Retinal pigment epithelial cell (primary cell): ENCODE results near the gene TUBB8.

ENCODE experiments used
- DNase-seq: peaks from one replicate; pipeline ENCODE4 v3.0.0-alpha.2; 2010; ENCODE audit warnings: low read depth
- H3K4me3 ChIP-seq: 2 replicates; pipeline ENCODE4 v1.5.1; 2011; ENCODE audit warnings: mild to moderate bottlenecking, low read length, control low read depth, moderate library complexity
- CTCF ChIP-seq: conservative IDR thresholded peaks from 2 replicates; pipeline ENCODE4 v1.5.1; 2011; ENCODE audit warnings: low read depth, low read length, control low read depth, inconsistent platforms

TUBB8 gene

GRCh38 chr10:48996-49395, at the start of gene TUBB8:
TSS of gene TUBB8 (minus strand) at chr10:49296. CDS start at chr10:49238, 58 bp downstream.
- no peak within 1 kb of the TSS for H3K4me3 ChIP-seq
- no peak for DNase-seq
- TF ChIP-seq CTCF: no peak

DNA sequence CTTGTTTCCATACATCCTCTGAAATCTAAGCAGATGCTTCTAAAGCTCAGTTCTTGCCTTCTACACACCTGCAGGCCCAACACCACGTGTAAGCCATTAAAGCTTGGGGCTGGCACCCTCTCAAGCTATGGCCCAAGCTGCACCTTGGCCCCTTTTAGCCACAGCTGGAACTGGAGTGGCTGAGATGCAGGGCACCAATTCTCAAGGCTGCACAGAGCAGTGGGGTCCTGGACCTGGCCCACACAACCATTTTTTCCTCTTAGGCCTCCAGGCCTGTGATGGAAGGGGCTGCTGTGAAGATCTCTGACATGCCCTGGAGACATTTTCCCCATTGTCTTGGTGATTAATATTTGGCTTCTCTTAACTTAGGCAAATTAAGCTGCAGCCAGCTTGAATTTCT, 47.4 kb upstream of the TUBB8 start:
- no peak for DNase-seq
- H3K4me3 ChIP-seq: no peak overlapping the region
- no peak for TF ChIP-seq CTCF

DNA sequence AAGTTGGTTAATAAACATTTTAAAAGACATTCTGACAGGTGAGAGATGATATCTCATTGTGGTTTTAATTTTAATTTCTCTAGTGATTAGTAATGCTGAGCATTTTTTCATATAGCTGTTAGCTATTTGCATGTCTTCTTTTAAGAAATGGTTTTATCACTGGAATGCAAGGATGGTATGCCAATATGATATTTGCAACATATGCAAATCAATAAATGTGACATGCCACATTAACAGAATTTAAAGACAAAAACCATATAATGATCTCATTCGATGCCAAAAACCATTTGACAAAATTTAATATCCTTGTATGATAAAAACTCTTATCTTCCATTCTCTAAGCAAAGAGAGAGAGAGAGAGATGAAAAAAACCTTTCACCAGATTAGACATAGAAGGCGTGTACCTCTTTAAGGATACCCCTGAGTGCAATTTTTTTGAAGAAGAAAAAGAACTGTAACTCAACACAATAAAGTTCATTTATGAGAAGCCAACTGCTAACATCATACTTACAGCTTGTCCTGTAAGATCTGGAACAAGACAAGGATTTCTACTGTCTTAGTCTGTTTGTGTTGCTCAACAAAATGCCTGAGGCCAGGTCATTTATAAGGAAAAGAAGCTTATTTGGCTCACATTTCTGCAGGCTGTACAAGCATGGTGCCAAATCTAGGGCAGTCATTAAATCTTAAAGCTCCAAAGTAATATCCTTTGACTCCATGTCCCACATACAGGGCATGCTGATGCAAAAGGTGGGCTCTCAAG, 46.4 kb upstream of the TUBB8 start:
- TF ChIP-seq CTCF: no peak
- no peak for DNase-seq
- no peak overlapping the region for H3K4me3 ChIP-seq

DNA sequence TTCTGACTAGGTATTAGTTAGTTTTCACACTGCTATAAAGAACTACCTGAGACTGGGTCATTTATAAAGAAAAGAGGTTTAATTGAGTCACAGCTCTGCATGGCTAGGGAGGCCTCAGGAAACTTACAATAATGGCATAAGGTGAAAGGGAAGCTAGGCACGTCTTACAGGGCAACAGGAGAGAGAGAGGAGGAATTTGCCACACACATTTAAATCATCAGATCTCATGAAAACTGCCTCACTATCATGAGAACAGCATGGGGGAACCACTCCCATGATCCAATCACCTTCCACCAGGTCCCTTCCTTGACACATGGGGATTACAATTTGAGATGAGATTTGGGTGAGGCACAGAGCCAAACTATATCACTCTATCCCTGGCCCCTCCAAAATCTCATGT, 45.5 kb upstream of the TUBB8 start:
- no peak for DNase-seq
- H3K4me3 ChIP-seq: no peak overlapping the region
- TF ChIP-seq CTCF: no peak

DNA sequence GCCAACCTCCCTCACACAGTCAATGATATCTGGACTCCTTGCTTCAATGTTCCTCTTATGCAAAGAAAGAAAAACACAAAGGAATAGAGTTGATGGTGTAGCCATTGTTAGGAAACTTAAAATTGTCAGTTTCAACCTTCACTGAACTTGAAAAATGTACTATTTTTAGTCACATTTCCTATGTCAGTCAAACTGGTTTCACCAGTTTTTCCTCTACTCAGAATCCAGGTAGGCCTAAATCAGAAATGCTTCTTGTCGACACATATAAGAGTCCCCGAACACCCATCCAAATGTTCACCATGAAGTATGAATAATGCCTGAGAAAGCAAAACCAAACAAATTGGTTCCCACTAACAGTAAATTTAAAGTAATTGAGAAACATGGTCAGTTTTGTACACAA, 43.8 kb upstream of the TUBB8 start:
- no peak for DNase-seq
- TF ChIP-seq CTCF: no peak
- H3K4me3 ChIP-seq: no peak overlapping the region

DNA sequence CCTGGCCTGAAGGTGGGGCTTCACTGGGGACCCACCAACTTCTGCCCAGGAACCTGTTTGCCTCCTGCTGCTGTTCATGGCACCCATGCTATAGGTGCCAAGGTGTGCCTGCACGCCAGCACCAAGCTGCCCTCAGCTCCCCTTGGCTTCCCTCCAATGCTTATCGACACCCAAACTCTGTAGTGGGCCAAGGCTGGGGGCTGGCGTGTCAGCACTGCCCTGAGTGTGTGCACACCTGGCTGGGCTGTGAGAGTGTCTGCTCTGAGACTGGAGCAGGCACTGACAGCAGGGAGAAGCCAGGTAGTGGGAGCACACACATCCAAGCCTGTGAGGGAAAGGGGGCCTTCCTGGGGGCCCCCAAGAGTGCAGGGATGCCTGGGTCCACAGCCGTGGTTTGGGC, 43.1 kb upstream of the TUBB8 start:
- no peak for DNase-seq
- no peak overlapping the region for H3K4me3 ChIP-seq
- no peak for TF ChIP-seq CTCF

GRCh38 chr10:91313-91712, 42.2 kb upstream of the TUBB8 start:
- H3K4me3 ChIP-seq: no peak overlapping the region
- no peak for TF ChIP-seq CTCF
- DNase-seq: no peak
